GM23248 (cell line): Measurements from ENCODE around the gene FAM110D.

Experiments
- EZH2 ChIP-seq: fragments of 200-600 bp; sonication (generic); IDR thresholded peaks from 2 replicates; pipeline ENCODE4 v1.6.1; 2018; ENCODE audit warnings: antibody characterized with exemption, mild to moderate bottlenecking; ENCODE audit not compliant: insufficient read depth, poor library complexity, severe bottlenecking
- EZH2phosphoT487 ChIP-seq: fragments of 200-600 bp; sonication (generic); IDR thresholded peaks from 2 replicates; pipeline ENCODE4 v1.6.1; 2018; ENCODE audit warnings: antibody characterized with exemption, moderate library complexity, mild to moderate bottlenecking, low read depth; ENCODE audit not compliant: insufficient read depth

DNA sequence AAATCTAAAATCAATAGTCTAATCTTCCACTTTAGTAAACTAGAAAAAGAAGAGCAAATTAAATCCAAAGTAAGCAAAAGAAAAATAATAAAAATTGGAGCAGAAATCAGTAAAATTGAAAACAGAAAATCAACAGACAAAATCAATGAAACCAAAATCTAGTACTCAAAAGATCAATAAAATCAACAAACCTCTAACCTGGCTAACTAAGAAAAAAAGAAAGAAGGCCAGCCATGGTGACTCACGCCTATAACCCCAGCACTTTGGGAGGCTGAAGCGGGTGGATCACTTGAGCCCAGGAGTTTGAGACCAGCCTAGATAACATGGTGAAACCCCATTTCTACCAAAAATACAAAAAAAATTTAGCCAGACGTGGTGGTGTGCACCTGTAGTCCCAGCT, 24.4 kb upstream of the FAM110D start:
- TF ChIP-seq EZH2phosphoT487: no peak
- no peak for TF ChIP-seq EZH2
